ENCODE results near the gene FGF14.

The FGF14 gene

GRCh38 chr13:102302534-102302933 is 99.3 kb downstream of the FGF14 start:
- no peak for DNase-seq

GRCh38 chr13:102300379-102300778 is 101.5 kb downstream of the FGF14 start:
- no peak for DNase-seq

GRCh38 chr13:102299366-102299765 is 102.5 kb downstream of the FGF14 start:
- DNase-seq: no peak

GRCh38 chr13:102298051-102298450 is 103.8 kb downstream of the FGF14 start:
- no peak for DNase-seq

- DNase-seq: no peak
These were observed 106.4 kb downstream of the FGF14 start for GRCh38 chr13:102295316-102296048.

GRCh38 chr13:102294407-102295018 is 107.3 kb downstream of the FGF14 start:
- no peak for DNase-seq

- DNase-seq: no peak
These were observed 108.1 kb downstream of the FGF14 start for GRCh38 chr13:102293723-102294122.

GRCh38 chr13:102291587-102292218 is 110.1 kb downstream of the FGF14 start:
- no peak for DNase-seq

- no peak for DNase-seq
These were observed 112.2 kb downstream of the FGF14 start for GRCh38 chr13:102289606-102290005.

GRCh38 chr13:102286326-102286725 is 115.5 kb downstream of the FGF14 start:
- no peak for DNase-seq

- DNase-seq: no peak
These were observed 121.5 kb downstream of the FGF14 start for GRCh38 chr13:102280366-102280765.

GRCh38 chr13:102277286-102277685 is 124.6 kb downstream of the FGF14 start:
- DNase-seq: no peak

GRCh38 chr13:102276404-102276803 is 125.4 kb downstream of the FGF14 start:
- DNase-seq: no peak

GRCh38 chr13:102275969-102276368 is 125.9 kb downstream of the FGF14 start:
- no peak for DNase-seq

- no peak for DNase-seq
These were observed 128.7 kb downstream of the FGF14 start for GRCh38 chr13:102273111-102273510.

- no peak for DNase-seq
These were observed 134.7 kb downstream of the FGF14 start for GRCh38 chr13:102267191-102267590.

GRCh38 chr13:102261809-102262208 is 140.0 kb downstream of the FGF14 start:
- no peak for DNase-seq

GRCh38 chr13:102261316-102261715 is 140.5 kb downstream of the FGF14 start:
- no peak for DNase-seq

- no peak for DNase-seq
These were observed 141.6 kb downstream of the FGF14 start for GRCh38 chr13:102260256-102260655.

- DNase-seq: no peak
These were observed 146.4 kb downstream of the FGF14 start for GRCh38 chr13:102255409-102255808.

- no peak for DNase-seq
These were observed 150.0 kb downstream of the FGF14 start for GRCh38 chr13:102251817-102252216.

- DNase-seq: no peak
These were observed 151.4 kb downstream of the FGF14 start for GRCh38 chr13:102250448-102250847.

- no peak for DNase-seq
These were observed 157.1 kb downstream of the FGF14 start for GRCh38 chr13:102244607-102245227.

GRCh38 chr13:102240110-102240509 is 161.7 kb downstream of the FGF14 start:
- DNase-seq: no peak

Measured in hippocampal formation (tissue), 2 donors.